Measurements from ENCODE around the gene TRPM4. TPM values are rescaled to one million over a fixed set of nuclear protein-coding genes. Genes with fewer than 3 reads are reported as not detected.

TRPM4 gene
- total and polyA plus RNA-seq, 10 of the 15 experiments (the other 5 are each of a cell fraction or from before 2014, with no cell fraction given): 0.10 to 0.64 (median 0.15) TPM; not detected in 7

GRCh38 chr19:49129238-49129583 lies 28.4 kb upstream of the TRPM4 start (continued):
- TF ChIP-seq SREBF1 (IDR thresholded peaks at IDR 0.05; ENCODE audit: low read length) (no peak), MEF2B (IDR thresholded peaks at IDR 0.05; ENCODE audit: partially characterized antibody, poor library complexity, severe bottlenecking) (no peak), PAX5 (IDR thresholded peaks at IDR 0.05; ENCODE audit: borderline replicate concordance, low read depth, low read length) (no peak), ZNF274 (IDR thresholded peaks at IDR 0.05; ENCODE audit: insufficient read depth, insufficient read length) (no peak), YBX1 (IDR thresholded peaks at IDR 0.05) (no peak), BACH1 (IDR thresholded peaks at IDR 0.05; ENCODE audit: borderline replicate concordance) (no peak), EGR1 (IDR thresholded peaks at IDR 0.05; ENCODE audit: borderline replicate concordance in 1 of 2, low read depth in 2 of 2, low read length in 2 of 2) (no peak), GABPA (IDR thresholded peaks at IDR 0.05; ENCODE audit: low read depth) (no peak), NFYA (IDR thresholded peaks at IDR 0.05; ENCODE audit: borderline replicate concordance, low read depth, low read length) (no peak), BCLAF1 (IDR thresholded peaks at IDR 0.05) (no peak), KAT2A (conservative IDR thresholded peaks at IDR 0.05; ENCODE audit: control insufficient read depth, low read depth, low read length) (no peak)

GRCh38 chr19:49130325-49130724 lies 27.3 kb upstream of the TRPM4 start:
- no peaks in the 10 kb centered on the region for H3K79me2 ChIP-seq (ENCODE audit: control insufficient read depth, insufficient read depth, low read length)
- no TSS peak for BruUV-seq (replicated peaks)
- no peak for FAIRE-seq
- H2AFZ ChIP-seq (ENCODE audit: control insufficient read depth, low read depth, low read length): no peak overlapping the region
- H3K27ac ChIP-seq (ENCODE audit: control insufficient read depth, insufficient read depth): no peak overlapping the region
- ATAC-seq: no peak
- POLR2A ChIA-PET: no interaction called here
- no peaks in the 10 kb centered on the region for H4K20me1 ChIP-seq (ENCODE audit: control insufficient read depth, insufficient read depth)
- no peaks in the 10 kb centered on the region for H3K27me3 ChIP-seq (replicated peaks in 1 of 2; ENCODE audit: control insufficient read depth in 2 of 2, insufficient read depth in 2 of 2, low read length in 1 of 2)
- 95% methylated on average over 20 of the region's 24 CpGs for WGBS (ENCODE audit: insufficient coverage, insufficient replicate concordance, low lambda C conversion rate, missing lambda C conversion rate)
- no peak overlapping the region for H3K9ac ChIP-seq (ENCODE audit: control insufficient read depth, insufficient read depth, low read length)
- SMC1A ChIA-PET (ENCODE audit: uncharacterized antibody, unreplicated experiment): no interaction called here
- RAD21 ChIA-PET (ENCODE audit: unreplicated experiment): no interaction called here
- no peak overlapping the region for H3K4me2 ChIP-seq (ENCODE audit: control insufficient read depth, insufficient read depth)
- TF ChIP-seq FOXM1 (IDR thresholded peaks at IDR 0.05; ENCODE audit: low read depth, low read length) (no peak), PAX5 (IDR thresholded peaks at IDR 0.05; ENCODE audit: borderline replicate concordance, low read depth, low read length) (no peak)
- H3K4me3 ChIP-seq: no peak overlapping the region
- in situ Hi-C loops (cut with MboI): no loop called here
- H3K36me3 ChIP-seq (ENCODE audit: control insufficient read depth in 2 of 2, insufficient read depth in 2 of 2, low read length in 1 of 2): no peaks in the 10 kb centered on the region; a peak in 1 of 4 replicates
- H3K9me3 ChIP-seq (replicated peaks; ENCODE audit: control insufficient read depth, insufficient read depth, low read length): no peaks in the 10 kb centered on the region; the same call in 2 of the 3 replicates
- CTCF ChIA-PET: interaction anchor here (1.0 to 1.3 kb wide), 2 partner anchors 16 kb away, joined by 4 read pairs; partner anchors contain the start of gene LIN7B
- peaks cover 3% of the 10 kb centered on the region; the same call in 1 of the 2 replicates for H3K4me1 ChIP-seq (ENCODE audit: control insufficient read depth, insufficient read depth, low read length)
- DNase-seq (ENCODE audit: low read depth, low spot score): no peak
- intact Hi-C loops (cut with micrococcal nuclease; ENCODE audit: unreplicated experiment): no loop called here
